Prostate gland (tissue), 2 donors: Measurements from ENCODE around the gene OR2T11.
"Not testable (repeated sequence)": the region's sequence is repeated elsewhere in the genome, so short reads cannot be mapped to it uniquely, and the experiment has no call there.

Source experiments
- CTCF ChIP-seq, 4 experiments: fragments of 200-600 bp in 2 of 4; fragments of 450-650 bp in 2 of 4; sonication (generic) in 2 of 4; IDR thresholded peaks; 1 replicate in 3 of 4; 2 replicates in 1 of 4; pipeline ENCODE4 v1.5.1; 2016 to 2019; ENCODE audit warnings: antibody characterized with exemption in 4 of 4, mild to moderate bottlenecking in 2 of 4, moderate library complexity in 2 of 4
- POLR2A ChIP-seq: fragments of 450-650 bp; IDR thresholded peaks from one replicate; pipeline ENCODE4 v1.6.1; 2016; ENCODE audit warnings: antibody characterized with exemption, mild to moderate bottlenecking
- POLR2AphosphoS5 ChIP-seq: sonication (generic); formaldehyde crosslinking; IDR thresholded peaks from one replicate; pipeline ENCODE4 v1.6.1; 2017; ENCODE audit warnings: antibody characterized with exemption

- not testable (repeated sequence) for TF ChIP-seq POLR2A; CTCF (IDR thresholded peaks at IDR 0.05); POLR2AphosphoS5
Observed at GRCh38 chr1:248636612-248637011, 1.7 kb upstream of the OR2T11 start.
